HG03558 (cell line): Measurements from ENCODE around the gene MIA2.

ENCODE experiments used
- ATAC-seq: cut with Tn5 transposase; IDR thresholded peaks from one replicate; pipeline ENCODE4 v1.9.1; 2021; ENCODE audit warnings: moderate number of reproducible peaks; ENCODE audit not compliant: unreplicated experiment; ENCODE audit errors: extremely low read depth

The MIA2 gene

DNA sequence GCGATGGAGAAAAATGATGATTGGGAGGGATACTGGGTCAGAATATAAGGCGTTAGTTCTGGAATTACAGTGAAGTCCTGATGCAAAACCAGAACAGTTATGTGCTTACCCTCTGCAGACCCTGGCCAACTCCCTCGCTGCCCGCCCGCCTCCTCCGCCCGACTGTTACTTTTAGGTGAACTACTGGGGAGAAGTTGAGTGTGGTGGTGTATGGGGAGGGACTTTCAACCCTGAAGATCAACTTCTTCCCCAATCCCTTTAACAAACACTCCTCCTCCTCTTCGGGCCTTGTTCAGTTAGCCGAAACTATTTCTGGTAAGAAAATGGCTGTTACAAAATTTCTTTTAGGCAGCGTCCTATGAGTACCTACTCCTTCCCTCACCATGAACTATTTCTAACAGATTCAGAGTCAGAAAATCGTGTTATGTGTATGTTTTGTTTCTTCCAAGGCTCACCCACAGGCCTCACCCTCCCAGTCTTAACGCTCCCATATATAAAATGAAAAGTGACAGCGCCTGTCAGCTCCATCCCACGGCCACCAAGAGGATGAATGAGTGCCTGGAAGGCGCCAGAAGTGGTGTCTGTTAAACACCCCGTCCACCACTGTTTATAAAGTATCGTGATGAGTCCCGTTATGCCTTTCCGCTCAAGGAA, 197.2 kb downstream of the MIA2 start:
- peak; percentile 0 for ATAC-seq

DNA sequence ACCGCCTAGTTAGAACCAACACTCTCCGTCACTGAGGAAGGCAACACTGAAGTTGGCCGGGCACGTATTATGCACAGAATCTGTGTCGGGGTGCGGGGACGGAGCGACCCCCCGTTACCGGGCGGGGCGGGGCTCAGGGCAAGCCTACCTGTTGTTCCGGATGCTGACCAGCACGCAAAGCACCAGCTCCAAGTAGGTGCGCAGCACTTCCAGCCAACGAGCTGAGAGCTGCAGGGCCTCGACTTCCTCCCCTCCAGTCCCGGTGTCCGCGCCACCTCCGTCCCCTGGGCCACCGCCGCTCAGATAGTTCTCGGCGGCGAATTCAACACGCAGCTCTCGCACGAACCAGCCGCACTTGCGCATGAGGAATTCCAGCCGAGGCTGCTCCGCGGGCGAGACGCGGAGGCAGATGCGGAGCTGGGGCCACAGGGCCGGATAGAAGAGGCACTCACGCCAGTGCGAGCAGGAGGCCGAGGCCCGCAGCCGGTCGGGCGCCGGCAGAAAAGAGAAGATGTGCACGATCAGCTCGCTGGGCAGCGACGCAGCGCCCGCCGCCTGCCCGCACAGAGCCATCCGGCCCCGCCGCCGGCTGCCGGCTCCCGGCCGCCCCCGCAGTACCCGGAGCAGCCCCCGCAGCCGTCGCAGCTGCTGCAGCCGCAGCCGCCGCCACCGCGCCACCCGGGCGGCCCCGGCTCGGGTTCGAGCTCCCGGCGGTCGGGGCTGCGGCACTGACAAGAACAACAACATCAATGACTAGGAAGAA, 197.9 kb downstream of the MIA2 start:
- peak; percentile 1 for ATAC-seq

DNA sequence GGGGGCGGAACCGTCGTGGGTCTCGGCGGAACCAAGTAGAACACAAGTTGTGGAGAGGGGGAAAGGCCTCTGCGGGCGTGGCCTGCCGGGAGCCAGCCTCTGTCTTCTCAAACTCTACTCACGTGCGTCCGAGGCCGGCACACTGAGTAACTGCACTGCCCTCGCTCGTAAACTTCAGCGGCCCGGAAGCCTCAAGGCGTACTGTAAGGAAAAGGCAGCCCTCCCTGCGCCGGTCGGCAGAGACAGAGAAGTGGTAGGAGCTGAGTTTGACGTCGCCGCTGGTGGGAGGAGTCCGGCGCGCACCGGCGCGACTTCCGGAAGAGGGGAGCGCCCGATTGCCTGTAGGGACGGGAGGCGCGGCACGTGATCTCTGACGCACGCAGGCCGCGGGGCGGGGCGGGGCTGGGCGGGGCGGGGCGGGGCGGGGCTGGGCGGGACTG, 198.5 kb downstream of the MIA2 start, which contains the start of gene FBXO33:
TSS of gene FBXO33 (minus strand) at position 255 of the 440 bp plus-strand sequence. CDS start 271 bp downstream, outside the sequence.
- ATAC-seq = peak; percentile 71

DNA sequence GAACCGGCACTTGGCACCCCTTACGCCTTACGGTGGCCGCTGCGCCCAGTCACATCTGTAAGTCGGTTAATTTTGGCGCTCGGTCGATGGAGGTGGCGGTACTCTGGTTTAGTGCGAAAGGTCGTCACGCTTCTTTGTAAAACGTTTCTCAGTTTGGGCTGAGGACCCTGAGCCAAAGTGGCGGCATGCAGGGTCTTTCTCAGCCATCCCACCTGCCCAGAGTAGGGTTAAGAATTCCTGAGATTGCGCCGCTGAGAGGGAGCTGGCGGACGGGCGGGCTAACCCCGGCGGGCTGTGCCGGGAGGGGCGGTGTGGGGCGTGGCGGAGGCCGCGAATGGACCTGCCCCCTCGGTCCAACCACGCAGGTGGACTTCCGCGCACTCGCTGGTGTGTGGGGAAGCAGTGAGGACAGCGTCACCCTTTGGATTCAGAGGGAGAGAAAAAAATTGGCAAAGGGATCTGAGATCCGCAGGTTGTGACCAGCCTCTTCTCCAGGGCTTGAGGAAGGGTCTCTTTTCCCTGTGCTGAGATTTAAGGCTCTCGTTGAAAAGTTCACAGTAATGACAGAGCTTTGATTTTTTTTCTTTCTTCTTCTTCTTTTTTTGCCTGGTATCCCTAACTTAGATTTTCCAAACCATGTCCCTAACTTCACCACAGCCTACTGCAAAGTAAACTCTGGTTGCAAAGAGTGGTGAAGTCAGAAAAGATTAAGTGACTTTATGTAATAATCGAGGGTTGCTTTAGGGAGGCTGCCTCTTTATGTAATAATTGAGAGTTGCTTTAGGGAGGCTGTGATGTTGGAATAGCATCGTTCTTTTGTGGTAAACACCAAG, 199.1 kb downstream of the MIA2 start:
- peak; percentile 41 for ATAC-seq

DNA sequence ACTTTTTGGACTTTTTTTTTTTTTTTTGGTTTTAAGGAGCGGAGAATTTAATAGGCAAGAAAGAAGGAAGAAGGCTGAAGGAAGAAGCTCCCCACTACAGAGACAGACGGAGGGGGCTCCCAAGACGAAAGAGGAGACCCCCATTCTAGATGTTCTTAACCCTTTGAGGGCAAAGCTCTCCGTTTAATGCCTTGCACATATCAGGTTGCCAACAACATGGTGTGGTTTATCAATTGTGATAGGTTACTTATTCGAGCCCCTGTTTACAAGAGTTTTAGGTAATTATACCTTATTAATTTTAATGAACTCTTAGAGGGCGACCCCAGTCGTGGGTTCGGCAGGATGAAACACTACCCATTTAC, 199.7 kb downstream of the MIA2 start:
- ATAC-seq = no peak

DNA sequence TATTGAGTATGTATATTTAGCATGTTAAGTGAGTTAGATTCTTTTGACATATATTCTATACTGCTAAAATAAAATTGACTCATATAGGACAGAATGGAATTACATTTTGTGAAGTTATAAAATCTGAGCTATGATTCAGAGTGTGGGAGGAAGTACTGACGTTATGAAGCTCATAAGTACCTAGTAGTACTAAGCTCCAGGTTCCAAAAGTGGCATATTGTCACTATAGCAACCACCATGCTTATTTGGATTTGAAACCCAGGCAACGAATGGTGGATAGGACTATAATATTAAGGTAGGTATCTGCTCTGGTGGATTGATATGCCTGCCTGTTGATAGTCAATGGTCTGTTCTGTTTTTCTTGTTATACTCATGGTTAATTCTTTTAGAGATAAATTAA, 200.7 kb downstream of the MIA2 start:
- ATAC-seq = no peak

DNA sequence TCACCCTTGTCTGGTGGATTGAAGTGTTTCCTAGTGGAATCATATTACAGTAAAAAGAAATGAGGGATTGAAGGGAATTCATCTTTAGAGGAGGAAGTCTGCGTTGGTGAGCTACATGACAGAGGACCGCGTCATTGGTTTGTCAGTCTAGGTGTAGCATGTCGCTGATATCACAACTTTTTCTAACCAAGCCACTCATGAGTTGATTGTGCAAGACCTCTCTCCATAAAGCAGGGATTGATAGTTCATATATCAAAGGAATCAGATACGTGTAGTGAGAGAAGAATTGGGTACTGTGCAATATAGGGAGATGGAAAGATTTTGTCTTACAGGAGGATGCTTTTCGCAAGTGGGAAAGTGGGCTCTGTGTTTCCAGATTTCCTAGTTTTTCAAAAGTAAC, 201.5 kb downstream of the MIA2 start:
- ATAC-seq = no peak
